ENCODE measurements around the gene SATB2.

- TF ChIP-seq, protein P1, sequence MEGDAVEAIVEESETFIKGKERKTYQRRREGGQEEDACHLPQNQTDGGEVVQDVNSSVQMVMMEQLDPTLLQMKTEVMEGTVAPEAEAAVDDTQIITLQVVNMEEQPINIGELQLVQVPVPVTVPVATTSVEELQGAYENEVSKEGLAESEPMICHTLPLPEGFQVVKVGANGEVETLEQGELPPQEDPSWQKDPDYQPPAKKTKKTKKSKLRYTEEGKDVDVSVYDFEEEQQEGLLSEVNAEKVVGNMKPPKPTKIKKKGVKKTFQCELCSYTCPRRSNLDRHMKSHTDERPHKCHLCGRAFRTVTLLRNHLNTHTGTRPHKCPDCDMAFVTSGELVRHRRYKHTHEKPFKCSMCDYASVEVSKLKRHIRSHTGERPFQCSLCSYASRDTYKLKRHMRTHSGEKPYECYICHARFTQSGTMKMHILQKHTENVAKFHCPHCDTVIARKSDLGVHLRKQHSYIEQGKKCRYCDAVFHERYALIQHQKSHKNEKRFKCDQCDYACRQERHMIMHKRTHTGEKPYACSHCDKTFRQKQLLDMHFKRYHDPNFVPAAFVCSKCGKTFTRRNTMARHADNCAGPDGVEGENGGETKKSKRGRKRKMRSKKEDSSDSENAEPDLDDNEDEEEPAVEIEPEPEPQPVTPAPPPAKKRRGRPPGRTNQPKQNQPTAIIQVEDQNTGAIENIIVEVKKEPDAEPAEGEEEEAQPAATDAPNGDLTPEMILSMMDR (IDR thresholded peaks at IDR 0.05) = no peak
- no peak for TF ChIP-seq POLR2A (IDR thresholded peaks at IDR 0.05)
Measured at GRCh38 chr2:199219551-199219950, 238.2 kb downstream of the SATB2 start.
